Activated CD8-positive, alpha-beta T cell treated with anti-CD3 and anti-CD28 coated beads for 36 hours (primary cell): ENCODE measurements around the gene TMEM63A. TPM values are rescaled to one million over a fixed set of nuclear protein-coding genes. Genes with fewer than 3 reads are reported as not detected.

ENCODE experiments used
- ATAC-seq: fragments of 200-7000 bp; cut with Tn5 transposase; one replicate; pipeline ENCODE4 v1.10.0; 2021; ENCODE audit warnings: mild to moderate bottlenecking, moderate library complexity
- CTCF ChIA-PET: fragments of 350-600 bp; sonication (Branson Sonifier 250); formaldehyde crosslinking; loops from one replicate; lab custom pipeline; 2021; ENCODE audit warnings: antibody characterized with exemption; lab: Charles Lee
- POLR2A ChIA-PET: fragments of 350-600 bp; sonication (Branson Sonifier 250); formaldehyde crosslinking; loops from one replicate; lab custom pipeline; 2021; ENCODE audit warnings: antibody characterized with exemption; lab: Charles Lee
- DNase-seq: peaks from one replicate; pipeline ENCODE4 v3.0.0-alpha.2; 2020
- H3K27ac Mint-ChIP-seq: one replicate; pipeline ENCODE4 v1.8.0; 2021; ENCODE audit warnings: mild to moderate bottlenecking, mixed read lengths
- H3K27me3 Mint-ChIP-seq: one replicate; pipeline ENCODE4 v1.8.0; 2021; ENCODE audit warnings: mixed read lengths
- H3K36me3 Mint-ChIP-seq: one replicate; pipeline ENCODE4 v1.8.0; 2021; ENCODE audit warnings: low read depth, mixed read lengths
- H3K4me1 Mint-ChIP-seq: one replicate; pipeline ENCODE4 v1.8.0; 2021; ENCODE audit warnings: low read depth, mixed read lengths
- H3K4me3 Mint-ChIP-seq: one replicate; pipeline ENCODE4 v1.8.0; 2021; ENCODE audit warnings: mild to moderate bottlenecking, moderate library complexity, mixed read lengths
- H3K9me3 Mint-ChIP-seq: one replicate; pipeline ENCODE4 v1.8.0; 2021; ENCODE audit warnings: mixed read lengths
- intact Hi-C: fragments of 100-400 bp; cut with micrococcal nuclease; formaldehyde crosslinking; loops from one replicate; pipeline ENCODE4 v1.10.0; 2022
- total RNA-seq, 2 experiments: library from RNA; stranded (reverse); gene quantifications; one replicate each; pipeline ENCODE4 v1.2.3, GENCODE V29; 2021
- TF ChIP-seq, protein P1 (sequence below): fragments of 200-600 bp; IDR thresholded peaks from one replicate; pipeline ENCODE4 v1.8.0; 2022; ENCODE audit warnings: antibody characterized with exemption, mild to moderate bottlenecking

TMEM63A gene
- total RNA-seq, 2 experiments from 2014 or later: 51.4 to 54.6 TPM

DNA sequence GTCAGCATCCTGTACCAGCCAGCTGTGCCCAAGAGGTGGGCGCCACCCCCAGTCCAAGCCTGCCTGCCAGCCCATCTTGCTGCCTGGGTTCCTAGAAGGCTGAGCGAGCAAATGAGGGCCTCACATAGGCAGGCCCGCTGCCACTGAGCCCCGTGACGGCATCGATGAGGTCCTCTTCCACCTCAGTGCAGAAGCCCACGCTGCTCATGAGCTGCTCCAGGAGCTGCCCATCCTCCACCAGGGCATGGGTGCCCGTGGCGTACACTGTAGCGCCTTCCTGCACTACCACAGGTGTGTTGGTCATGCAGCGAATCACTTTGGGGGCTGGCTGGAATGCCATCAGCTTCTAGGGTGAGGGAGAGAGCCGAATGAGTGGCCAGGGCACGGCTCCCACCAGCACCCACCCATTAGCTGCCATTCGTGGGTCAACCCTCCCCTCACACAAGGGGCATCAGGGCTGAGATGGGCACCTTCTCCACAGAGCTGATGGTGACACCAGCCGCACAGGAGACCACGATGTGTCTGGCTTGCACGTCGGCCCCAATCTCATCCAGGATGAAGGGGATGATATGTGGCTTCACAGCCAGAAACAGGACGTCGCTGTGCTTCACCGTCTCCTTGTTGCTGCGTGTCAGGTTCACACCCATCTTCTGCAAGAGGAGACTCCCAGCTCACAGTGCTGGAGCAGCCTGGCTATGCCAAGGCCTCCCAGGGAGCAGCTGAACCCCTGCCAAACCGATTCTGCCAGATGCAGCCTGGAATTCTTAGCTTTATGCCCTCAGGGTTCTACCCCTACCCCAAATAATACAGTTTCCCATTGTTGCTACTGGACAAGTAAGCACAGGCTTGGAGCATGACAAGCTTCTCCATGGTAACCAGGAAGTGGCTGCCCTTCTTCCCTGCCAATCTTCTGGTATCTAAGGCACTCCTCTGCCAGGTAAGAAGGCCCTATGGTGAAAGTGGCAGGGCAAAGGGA, 39.8 kb upstream of the TMEM63A start:
- Mint-ChIP-seq H3K27ac (no peak overlapping the region), H3K27me3 (no peaks in the 10 kb centered on the region), H3K36me3 (peaks cover 50% of the 10 kb centered on the region), H3K4me3 (peak overlapping the region; percentile 91), H3K9me3 (no peaks in the 10 kb centered on the region), H3K4me1 (peaks cover 46% of the 10 kb centered on the region)
- ChIA-PET POLR2A (interaction anchor here (1.4 to 4.2 kb wide), 2 partner anchors 24 to 40 kb away, joined by 3 to 28 read pairs; partner anchors contain the start of gene TMEM63A), CTCF (interaction anchor here (0.9 to 5.6 kb wide), 4 partner anchors 11 to 447 kb away, joined by 4 to 37 read pairs (median 5); no protein-coding TSS in a partner anchor)
- DNase-seq (no peak), ATAC-seq (no peak)
- TF ChIP-seq, protein P1, sequence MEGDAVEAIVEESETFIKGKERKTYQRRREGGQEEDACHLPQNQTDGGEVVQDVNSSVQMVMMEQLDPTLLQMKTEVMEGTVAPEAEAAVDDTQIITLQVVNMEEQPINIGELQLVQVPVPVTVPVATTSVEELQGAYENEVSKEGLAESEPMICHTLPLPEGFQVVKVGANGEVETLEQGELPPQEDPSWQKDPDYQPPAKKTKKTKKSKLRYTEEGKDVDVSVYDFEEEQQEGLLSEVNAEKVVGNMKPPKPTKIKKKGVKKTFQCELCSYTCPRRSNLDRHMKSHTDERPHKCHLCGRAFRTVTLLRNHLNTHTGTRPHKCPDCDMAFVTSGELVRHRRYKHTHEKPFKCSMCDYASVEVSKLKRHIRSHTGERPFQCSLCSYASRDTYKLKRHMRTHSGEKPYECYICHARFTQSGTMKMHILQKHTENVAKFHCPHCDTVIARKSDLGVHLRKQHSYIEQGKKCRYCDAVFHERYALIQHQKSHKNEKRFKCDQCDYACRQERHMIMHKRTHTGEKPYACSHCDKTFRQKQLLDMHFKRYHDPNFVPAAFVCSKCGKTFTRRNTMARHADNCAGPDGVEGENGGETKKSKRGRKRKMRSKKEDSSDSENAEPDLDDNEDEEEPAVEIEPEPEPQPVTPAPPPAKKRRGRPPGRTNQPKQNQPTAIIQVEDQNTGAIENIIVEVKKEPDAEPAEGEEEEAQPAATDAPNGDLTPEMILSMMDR: no peak
- intact Hi-C loops: no loop called here

DNA sequence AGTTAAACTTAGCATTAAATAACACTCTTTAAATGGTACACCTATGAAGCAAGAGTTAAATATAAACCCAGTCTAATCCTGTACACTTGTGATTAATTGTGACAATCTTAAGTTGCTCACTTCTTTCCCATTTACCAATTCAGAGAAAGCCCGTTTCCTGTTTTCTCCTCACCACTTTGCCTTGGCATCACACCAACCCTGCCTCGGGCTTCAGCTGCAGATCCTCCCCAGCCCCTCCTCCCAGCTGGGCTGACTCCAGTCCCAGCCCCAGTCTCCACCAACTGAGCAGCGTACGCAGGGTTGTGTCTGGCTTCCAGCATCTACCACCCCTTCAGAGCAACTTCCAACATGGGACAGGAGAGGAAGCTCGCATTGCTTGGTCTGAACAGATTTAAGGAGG, 37.7 kb upstream of the TMEM63A start:
- Mint-ChIP-seq H3K4me1 (peaks cover 40% of the 10 kb centered on the region), H3K4me3 (no peak overlapping the region), H3K27ac (peak overlapping the region; percentile 72), H3K27me3 (no peaks in the 10 kb centered on the region), H3K36me3 (peaks cover 54% of the 10 kb centered on the region), H3K9me3 (no peaks in the 10 kb centered on the region)
- POLR2A ChIA-PET: interaction anchor here (0.9 to 1.0 kb wide), 2 partner anchors 11 to 142 kb away, joined by 3 read pairs; no protein-coding TSS in a partner anchor
- CTCF ChIA-PET: interaction anchor here (5.6 kb wide), 1 partner anchor 9 kb away, joined by 37 read pairs; no protein-coding TSS in a partner anchor
- intact Hi-C loops: no loop called here
- ATAC-seq (no peak), DNase-seq (no peak)
- TF ChIP-seq, protein P1: no peak

DNA sequence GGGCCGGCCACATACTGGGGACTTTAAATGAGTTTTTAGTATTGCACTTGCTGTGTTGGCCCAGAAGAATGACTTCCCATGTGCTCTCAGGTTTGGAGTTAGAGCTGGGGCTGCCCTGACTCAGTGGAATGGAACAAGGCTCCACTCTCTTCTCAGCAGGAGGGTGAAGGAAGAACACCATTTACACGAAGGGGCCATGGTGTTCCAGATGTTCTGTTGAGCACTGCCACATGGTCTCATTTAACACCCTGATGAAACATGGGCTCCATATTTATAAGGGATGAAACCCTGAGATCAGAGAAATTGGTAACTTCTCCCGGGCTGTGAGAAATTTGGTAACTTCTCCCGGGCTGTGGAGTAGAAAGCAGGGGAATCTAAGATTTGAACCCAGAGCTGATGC, 36.1 kb upstream of the TMEM63A start:
- ATAC-seq (no peak), DNase-seq (no peak)
- no peaks in the 10 kb centered on the region for H3K27me3 Mint-ChIP-seq
- peaks cover 38% of the 10 kb centered on the region for H3K4me1 Mint-ChIP-seq
- no peaks in the 10 kb centered on the region for H3K9me3 Mint-ChIP-seq
- peaks cover 47% of the 10 kb centered on the region for H3K36me3 Mint-ChIP-seq
- ChIA-PET CTCF (interaction anchor here (0.7 to 1.2 kb wide), 2 partner anchors 69 to 227 kb away, joined by 3 to 5 read pairs; no protein-coding TSS in a partner anchor), POLR2A (no interaction called here)
- no peak overlapping the region for H3K4me3 Mint-ChIP-seq
- TF ChIP-seq, protein P1: no peak
- intact Hi-C loops: no loop called here
- no peak overlapping the region for H3K27ac Mint-ChIP-seq

DNA sequence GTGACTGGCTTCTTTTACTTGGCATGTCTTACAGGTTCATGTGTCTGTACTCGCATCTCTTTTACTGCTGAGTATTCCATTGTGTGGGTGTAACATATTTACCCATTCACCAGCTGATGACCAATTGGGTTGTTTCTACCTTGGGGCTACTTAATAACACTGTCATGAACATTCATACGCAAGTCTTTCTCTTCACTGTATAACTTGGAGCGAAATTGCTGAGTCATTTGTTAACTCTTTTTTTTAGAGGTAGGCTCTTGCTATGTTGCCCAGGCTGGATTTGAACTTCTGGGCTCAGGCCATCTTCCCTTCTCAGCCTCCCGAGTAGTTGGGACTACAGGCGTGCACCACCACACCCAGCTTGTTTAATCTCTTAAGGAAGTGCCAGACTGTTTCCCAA, 35.4 kb upstream of the TMEM63A start:
- peaks cover 31% of the 10 kb centered on the region for H3K4me1 Mint-ChIP-seq
- no peaks in the 10 kb centered on the region for H3K9me3 Mint-ChIP-seq
- H3K36me3 Mint-ChIP-seq: peaks cover 42% of the 10 kb centered on the region
- H3K27ac Mint-ChIP-seq: peak overlapping the region; percentile 43
- intact Hi-C loops: no loop called here
- POLR2A ChIA-PET: no interaction called here
- no peak for DNase-seq
- ATAC-seq: no peak
- CTCF ChIA-PET: no interaction called here
- H3K4me3 Mint-ChIP-seq: no peak overlapping the region
- H3K27me3 Mint-ChIP-seq: no peaks in the 10 kb centered on the region
- TF ChIP-seq, protein P1: no peak
